GM18520 (cell line): ENCODE measurements around the gene ERI3.

Source experiments
- ATAC-seq: cut with Tn5 transposase; IDR thresholded peaks from one replicate; pipeline ENCODE4 v1.9.1; 2021; ENCODE audit not compliant: unreplicated experiment

ERI3 gene

DNA sequence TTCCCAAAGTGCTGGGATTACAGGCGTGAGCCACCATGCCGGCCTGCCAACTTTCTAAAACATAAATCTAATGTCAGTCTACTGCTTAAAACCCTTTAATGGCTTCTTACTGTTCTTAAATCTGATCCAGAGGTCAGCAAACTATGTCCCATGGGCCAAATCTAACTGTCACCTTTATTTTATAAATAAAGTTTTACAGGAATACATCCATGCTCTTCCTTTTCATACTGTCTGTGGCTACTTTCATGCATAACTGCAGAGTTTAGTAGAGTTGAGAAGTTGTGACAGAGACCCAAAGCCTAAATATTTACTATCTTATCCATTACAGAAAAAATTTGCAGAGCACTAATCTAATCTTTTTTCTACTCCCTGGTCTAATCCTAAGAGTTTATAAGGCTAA, 3.8 kb downstream of the ERI3 start:
- ATAC-seq, result no peak

DNA sequence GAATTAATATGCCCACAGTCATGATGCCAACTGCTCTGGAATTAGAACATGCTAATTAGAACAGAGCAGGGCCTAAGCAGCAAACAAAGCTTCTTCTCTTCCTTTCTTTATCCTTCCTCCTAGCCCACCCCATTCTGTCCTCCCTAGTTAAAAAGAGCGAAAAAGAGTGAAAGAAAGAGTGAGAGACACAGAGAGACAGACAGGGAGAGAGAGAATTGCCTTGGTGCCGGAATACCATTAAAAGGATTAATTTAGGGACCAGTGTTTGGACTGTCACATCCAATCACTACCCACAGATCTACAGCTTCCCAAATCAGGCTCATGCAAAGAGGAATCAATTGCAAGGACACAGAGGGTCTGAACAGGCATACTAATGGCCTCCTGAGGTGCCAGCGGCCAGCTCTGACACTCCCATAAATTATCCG, 7.0 kb downstream of the ERI3 start:
- no peak for ATAC-seq

DNA sequence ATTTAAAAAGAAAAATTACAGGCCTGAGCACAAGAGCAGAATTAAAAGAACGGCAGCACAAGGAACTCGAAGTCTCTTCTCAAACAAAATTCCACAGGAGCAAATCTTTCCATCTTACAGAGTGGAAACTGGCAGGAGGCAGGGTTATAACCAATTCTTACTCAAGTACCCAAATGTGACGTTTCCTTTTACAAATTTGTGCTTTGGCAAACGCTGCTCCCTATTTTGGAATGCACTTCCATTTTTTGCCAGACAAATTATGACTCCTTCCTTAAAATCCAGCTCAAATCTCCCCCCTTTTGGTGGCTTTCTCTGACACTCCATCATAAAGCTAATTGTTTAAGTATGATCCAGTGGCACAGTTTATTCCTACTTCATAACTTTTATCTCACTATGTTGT, 7.8 kb downstream of the ERI3 start:
- no peak for ATAC-seq

DNA sequence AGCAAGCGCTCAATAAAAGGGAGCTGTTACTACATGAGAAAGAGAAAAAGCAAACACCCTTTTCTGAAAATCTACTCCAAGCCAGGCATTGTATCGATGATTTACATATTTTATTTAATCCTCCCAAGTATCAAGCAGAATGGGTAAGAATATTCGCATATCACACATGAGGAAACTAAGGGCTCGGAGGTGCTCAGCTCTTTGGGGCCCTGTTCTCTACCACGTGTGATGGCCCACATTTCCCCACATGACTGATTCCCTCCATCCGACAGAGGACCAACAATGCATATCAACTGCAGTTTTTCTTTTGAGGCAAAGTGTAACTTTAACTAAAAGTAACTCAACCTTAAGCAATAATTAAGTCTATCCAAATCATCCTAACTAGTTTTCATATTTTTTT, 8.2 kb downstream of the ERI3 start:
- no peak for ATAC-seq

DNA sequence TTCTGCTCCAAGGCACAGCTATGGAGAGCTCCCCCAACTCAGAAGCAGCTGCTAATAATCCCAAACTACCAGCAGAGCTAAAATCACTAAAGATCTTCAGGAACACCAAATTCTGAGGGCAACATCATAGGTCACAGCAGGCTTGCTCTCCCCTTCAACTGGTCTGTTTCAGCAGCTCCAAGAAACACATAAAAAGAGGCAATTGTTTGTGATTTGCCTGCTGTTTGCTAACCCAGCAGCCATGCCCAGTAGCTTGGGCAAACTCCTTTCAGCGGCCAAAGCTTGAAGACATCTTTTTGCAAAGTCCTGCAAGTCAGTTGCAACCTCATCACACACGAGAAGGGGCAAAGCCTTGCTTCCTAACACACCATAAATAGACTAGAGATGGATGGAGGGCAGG, 8.9 kb downstream of the ERI3 start:
- ATAC-seq, result no peak

DNA sequence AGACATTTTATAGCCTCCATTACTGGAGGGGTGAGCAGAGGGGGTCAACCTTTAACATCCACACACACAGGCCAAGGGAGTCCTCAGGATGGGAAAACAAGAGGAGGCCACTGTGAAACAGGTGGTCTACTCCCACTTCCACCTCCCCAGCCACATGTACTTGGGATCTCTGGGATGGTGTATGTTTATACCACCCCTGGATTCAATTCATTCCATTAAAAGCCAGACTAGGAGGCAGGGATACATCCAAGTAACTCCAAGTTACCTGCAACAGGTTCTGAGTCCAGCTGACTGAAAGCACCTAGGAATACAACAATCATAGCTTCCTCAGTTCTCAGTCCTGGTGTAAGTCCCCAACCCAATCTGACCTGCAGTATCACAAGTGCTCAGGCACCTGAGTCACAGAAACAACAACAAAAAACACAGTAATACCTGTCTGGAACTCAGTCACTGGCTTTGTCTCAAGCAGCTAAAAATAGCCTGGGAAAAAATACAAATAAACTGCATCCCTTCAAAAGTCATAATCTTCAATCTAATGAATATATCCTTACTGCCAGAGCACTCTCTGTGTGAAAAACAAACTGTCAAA, 9.8 kb downstream of the ERI3 start:
- ATAC-seq, result no peak

DNA sequence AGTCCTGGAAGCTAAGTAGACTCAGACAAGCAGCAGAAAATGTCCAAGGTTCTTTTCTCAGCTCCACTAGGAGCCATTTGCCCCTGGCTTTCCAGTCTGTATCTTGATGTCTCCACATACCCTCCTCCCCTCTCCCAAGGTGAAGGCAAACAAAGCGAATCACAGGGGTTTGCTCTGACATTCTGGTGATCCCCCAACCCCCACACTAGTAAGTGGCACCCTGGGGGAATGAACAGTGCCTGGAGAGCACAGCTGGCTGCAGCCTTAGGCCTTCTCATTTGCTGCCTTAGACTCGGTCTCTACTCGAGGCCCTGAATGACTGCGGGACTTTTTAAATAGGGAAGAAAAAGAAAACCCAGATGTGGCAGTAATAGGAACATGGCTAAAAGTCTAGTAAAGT, 15.3 kb downstream of the ERI3 start:
- ATAC-seq, result no peak

DNA sequence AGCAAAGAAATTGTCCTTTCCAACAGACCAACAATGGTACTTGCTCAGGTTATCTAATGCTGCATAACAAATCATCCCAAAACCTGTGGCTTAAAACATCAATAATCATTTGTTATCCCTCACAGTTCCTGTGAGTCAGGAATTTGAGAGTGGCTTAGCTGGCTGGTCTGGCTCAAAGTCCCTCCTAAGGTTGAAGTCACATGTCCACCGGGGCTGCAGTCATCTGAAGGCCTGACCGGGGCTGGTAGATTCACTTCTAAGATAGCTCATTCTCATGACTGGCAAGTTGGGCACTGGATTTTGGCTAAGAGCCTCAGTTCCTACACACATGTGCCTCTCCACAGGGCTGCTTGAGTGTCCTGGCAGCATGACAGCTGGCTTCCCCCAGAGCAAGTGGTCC, 16.9 kb downstream of the ERI3 start:
- no peak for ATAC-seq

DNA sequence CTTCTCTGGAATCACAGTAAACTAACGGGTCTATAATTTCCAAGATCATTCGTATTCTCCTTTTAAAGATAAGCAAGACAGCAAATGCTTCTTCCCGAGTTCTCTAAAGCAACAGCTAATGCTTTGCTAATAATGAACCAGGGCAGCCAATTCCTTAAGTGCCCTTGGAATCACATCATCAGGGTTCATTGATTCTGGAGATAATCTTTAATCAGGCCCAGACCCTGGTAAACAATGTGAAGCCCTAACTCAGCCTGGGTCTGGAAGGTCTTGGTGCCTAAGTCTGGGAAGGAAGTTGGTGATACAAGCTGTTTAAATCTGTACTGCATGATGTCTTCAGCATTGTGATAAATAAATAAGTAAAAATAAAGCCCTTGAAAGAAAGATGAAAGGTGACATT, 18.4 kb downstream of the ERI3 start:
- ATAC-seq, result no peak

DNA sequence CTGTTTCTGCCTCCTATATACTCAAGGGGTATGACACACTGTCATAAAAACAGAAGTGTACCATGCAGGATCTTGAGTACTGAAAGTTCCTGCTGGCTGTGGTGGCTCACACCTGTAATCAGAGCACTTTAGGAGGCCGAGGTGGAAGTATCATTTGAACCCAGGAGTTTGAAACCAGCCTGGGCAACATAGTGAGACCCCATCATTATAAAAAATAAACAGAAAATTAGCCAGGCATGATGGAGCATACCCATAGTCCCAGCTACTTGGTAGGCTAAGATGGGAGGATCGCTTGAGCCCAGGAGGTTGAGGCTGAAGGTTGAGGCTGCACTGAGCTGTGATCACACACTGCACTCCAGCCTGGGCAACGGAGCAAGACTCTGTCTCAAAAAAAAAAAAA, 20.1 kb downstream of the ERI3 start:
- ATAC-seq, result no peak

DNA sequence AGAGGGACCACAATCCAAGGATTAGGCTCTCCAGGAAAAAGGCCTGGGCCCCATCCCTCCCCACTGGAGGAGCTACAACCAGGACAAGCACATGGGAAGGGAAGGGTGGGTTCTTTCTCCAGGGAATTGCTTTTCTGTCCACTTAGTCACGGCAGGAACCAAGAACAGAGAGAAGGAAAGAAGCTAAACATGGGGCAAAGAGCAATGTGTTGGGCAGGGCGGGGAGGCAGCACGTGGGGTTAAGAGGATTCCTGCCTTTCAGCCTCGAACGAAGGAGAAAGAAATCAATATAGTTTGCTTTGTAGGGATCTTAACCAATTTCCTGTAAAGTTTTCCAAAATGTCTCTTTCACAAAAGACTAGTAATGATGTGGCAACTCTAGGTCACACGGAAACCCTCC, 21.7 kb downstream of the ERI3 start:
- ATAC-seq, result no peak

DNA sequence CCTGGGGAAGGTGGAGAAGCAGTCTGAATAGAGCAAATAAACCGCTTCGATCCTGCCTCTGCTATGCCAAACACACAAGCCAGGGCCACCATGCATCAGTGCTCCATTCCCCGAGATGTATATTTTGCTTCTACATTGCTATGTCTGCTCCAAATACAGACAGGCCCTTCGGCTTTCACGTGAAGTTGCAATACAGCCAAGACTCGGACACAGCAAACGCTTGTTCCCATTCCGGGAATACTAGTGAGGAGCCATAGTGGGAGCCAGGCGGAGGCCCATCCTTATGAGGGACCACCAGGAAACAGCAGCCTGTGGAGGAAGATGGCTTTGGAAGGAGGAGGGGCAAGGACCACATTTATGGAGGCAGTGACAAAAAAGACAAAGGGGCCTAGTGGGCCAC, 22.6 kb downstream of the ERI3 start:
- no peak for ATAC-seq

DNA sequence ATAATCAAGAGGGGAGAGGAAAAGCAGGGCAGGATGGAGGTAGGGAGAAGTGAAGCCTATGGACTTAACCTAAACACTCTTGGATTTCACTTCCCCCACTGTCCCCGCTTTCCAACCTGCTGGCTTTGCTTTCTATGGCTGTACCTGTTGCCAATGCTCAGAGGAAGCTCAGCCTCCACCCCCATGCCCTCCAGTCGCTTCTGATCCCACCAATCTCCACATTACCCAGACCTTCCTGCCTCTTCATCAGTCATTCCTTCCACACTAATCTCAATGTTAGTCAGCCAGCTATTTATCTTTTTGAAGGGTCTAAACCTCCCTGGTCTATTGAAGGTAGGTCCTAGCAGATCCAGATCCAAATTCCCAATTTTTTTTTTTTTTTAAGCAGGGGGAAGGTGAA, 24.1 kb downstream of the ERI3 start:
- no peak for ATAC-seq

DNA sequence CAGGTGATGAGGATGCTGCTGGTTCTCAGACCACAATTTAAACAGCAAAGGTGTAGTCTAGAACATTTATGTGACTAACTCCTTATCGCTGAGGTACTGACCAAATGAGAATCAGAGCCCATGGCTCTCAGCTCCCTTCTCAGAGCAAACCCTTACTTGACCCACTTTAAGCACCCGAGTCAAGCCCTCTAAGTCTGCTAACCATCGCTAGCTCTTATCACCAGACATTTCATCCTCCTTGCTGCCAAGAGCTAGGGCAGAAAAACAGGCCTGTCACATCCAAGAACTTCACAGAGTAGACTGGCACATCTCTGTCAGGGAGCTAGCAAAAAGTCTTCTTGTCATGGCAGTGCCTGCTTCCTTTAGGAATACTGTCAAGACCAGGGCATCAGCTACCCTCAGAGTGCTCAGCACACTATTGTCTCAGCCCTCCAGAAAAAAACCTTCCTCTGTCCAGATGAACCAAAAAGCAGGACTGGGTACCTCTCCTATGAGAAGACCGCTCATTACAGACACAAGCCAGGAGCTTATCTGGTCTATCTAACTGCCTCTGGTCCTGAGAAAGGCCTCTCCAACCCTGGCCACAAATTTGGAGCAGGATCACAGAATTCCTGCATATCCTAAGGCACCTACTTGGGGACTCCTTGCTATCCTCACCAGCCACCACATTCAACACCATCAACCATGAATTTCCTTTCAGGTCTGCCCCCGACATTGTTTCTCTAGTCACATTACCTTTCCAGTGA, 26.2 kb downstream of the ERI3 start:
- no peak for ATAC-seq

DNA sequence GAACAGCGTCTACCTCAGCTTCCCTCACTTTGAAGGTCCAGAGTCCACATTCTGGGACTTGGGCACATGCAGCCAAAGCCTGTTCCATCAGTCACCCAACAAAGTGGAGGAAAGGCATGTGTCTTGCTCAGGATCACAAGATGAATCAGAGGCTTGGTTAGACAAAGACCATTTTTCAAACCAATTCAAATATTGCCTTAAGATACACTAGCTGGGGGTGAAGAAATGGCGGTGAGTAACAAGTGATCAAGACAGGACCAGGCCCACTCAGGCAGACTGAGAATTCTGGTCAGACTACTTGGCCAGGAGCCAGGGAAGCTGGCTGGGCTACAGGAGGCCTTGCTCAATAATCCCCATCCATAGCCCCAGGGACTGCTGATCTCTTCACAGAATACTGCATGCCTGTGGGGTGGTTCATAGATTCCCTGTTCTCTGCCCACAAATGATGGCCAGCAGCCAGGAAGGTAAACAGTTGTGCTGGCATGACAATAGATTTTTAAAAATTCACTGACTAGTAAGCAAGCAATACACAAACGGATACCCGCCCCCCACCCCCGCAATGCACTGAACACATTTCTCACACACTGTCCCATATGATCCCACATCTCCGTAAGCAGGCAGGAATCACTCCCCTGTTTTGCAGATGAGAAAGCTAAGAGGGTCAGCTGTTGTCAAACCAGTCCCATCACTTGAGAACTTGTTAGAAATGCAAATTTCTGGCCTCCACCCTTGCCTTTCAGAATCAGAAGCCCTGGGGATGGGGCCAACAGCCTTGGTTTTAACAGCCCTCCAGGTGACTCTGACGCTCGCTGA, 27.2 kb downstream of the ERI3 start:
- ATAC-seq, result no peak

DNA sequence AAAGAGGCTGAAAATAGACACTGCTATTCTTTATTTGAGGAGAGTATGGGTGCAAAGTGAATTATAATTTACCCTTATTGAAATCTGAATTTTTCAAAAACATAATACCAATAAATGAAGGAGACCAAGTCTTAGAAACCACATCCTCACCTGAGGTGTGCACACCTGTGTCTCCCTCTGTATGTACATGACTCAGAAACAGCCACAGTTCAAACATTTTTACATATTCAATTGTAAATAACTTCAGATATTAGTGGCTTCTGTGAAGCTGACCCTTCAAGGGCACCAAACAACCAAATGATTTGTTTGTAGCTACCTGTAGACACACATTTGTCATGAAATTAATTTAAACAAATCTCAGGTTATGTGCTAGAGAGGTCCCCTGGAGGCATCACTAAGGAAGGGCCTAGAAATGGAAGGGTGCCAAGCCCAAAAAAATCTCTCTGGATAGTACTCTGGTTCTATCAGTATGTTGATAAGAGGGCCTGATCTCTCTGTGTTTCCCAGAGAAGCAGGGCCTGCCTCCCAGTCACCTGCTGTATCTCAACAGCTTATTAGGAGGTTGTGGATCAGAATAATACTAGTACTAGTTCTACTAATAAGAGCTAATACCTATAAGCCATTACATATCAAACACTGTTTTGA, 28.1 kb downstream of the ERI3 start:
- ATAC-seq, result no peak

DNA sequence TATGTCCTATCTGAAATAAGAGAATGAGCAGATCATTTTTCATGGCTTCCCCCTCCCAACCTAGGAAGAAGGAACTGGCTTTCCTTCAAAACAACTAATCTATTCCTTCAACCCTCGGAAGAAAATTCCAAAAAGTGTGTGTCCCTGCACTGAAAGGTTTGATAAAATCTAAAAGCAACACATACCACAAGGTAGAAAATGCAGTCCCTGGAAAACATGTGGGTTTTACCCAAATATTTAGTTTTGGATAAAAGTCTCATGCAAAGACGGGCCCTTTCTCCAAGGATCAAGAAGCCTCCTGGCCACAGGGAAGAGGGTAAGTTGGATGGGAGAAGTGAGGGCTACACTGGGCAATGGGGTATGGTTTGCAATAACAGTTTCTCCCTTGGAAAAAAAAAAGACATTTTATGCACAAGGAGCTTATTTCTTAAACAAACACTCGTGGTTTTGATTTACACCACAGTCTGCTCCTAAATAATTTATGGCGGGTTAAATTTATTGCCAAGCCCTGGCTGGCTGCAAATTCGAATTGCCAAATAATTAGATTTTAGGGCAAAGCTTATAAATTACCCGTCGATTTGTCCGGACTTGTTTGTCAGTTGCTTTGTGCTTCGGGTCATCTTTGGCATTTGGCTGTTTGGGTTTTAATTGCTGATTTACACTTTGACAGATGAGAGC, 28.9 kb downstream of the ERI3 start:
- ATAC-seq, result no peak

DNA sequence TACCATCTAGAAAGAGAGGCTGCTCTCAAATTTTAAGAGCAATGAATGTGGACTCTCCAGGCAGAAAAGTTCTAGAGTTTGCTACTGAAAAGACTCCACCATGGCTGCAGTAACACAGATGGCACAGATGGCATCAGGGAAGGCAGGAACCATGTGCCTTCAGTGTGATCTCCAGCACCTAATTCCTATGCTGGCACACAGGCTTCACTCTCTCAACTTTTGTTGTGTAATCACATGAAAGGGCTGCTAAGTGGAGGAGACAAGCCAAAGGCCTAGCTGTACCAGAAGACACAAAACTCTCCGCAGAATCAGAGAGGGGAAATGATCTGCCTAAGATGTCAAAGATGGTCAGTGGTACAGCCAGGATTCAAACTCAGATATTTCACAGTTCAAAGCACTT, 31.1 kb downstream of the ERI3 start:
- ATAC-seq, result no peak

DNA sequence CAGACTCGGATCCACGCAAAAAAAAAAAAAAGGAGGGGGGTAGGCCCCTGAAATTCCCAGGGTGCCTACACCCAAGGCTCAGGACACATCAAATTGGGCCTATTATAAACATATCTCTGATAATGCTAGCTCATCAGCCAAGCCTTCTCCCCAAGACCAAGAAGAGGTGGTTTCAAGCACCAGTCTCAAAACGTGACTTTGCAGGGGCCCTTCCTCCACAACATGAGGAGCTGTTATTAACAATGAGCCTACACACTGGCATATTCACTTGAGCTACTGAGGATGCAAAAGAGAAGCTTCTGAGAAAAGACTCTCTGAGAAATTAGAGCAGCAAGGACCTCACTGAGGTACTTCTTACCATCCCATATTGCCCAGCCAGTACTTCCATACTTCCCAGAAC, 32.7 kb downstream of the ERI3 start:
- ATAC-seq, result no peak

DNA sequence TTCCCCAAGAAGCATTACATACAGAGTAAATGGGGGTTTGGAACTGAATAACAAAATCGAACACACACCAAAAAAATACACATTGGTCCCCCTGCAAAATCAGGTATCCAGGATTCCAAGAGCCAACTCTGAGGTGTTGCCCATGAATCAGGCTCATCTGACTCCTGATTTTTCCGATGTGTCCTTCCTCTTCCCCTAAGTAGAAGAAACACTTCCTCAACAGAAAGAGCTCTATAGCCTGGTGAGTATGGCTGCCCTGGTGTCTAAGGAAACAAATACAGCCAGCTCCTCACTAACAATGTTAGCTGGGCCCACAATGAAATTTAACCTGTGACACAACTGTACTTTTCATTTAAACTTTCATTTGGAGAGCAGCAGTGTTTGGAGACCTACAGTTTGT, 33.6 kb downstream of the ERI3 start:
- no peak for ATAC-seq
